Stimulated activated CD8-positive, alpha-beta memory T cell treated with anti-CD3 and anti-CD28 coated beads, Interleukin-2, amount 100 ng/mL, for 1 hour (primary cell): Measurements from ENCODE around the gene GTPBP6.
"Not testable (repeated sequence)": the region's sequence is repeated elsewhere in the genome, so short reads cannot be mapped to it uniquely, and the experiment has no call there.

Experiments
- DNase-seq, 2 donors: peaks; one replicate each; pipeline ENCODE4 v3.0.0-alpha.2; 2020; ENCODE audit warnings: low read depth in 2 of 2

The GTPBP6 gene

DNA sequence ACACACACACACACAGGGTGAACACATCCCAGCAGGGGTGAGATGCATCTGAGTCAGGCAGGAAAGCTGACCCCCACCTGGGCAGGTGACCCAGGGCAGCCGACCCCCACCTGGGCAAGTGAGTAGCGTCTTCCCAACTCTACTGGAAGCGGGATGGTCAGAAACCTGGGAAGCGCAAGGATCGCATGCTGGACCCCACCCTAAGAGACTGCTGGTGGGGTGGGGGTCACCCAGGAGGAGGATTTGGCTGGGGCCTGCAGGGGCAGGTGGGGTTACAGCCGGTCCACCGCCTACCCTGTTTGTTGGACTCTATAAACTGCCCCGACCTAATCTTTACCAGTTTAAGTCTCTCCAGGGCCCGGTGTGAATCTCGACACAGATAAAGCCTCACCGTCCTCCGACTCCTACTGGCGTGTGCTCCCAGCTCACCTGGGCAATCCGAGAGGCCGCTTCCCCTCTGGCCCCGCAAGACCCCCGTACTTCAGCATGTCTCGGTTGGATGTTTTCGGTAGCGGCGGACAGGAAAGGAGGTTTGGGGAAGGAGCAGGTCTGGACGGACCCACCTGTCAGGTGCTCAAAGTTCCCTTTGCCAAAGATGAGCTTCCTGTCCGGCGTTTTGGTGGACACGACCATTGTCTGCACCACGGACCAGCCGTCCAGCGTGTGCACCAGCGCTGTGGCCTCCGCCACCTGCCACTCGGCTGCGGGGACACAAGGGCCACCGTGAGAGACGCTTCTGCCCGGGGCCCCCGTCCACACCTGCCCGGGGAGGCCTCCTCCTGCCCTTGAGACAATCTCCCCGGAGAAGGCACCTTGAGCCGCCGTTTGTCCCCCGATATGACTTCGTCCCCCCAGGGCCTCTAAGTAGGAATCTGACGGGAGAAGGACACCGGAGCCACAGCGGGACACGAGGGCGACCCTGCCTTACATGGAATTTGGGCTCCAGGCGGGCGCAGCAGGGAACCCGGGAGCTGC is 2.0 kb downstream of the GTPBP6 start:
- DNase-seq, result no peak

DNA sequence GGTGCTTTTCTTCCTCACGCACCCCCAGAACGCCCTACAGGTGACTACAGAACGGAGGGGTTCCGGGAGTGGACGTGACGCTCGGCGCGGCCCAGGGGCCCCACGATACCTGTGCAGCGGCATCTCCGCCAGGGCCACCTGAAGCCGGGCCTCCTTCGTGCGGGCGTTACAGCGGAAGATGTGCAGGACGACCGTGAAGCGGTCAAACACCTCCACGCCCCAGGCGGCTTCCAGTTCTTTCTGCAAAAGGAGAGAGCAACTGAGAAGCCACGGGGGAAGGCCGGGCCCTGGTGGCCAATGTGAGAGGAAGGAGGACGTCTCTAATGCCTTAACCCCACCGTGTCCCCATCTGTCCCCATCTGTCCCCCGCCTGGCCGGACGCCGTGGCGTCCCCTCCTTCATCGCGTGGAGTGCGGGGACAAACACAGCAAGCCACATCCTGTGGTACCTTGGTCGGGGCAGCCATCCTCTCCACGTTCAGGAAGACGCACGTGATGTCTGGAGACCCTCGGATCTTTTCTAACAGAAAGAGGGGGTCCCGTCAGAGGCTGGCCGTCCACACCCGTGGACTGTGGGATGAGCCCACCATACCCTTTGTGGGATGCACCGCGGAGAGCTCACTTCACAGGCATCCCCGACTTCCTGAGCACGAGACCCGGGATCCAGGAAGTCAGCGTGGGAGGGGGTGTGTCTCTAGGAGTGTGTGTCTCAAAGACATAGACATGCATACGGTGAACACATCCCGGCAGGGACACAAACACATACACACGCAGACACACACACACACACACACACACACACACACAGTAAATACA is 3.6 kb downstream of the GTPBP6 start:
- no peak for DNase-seq

DNA sequence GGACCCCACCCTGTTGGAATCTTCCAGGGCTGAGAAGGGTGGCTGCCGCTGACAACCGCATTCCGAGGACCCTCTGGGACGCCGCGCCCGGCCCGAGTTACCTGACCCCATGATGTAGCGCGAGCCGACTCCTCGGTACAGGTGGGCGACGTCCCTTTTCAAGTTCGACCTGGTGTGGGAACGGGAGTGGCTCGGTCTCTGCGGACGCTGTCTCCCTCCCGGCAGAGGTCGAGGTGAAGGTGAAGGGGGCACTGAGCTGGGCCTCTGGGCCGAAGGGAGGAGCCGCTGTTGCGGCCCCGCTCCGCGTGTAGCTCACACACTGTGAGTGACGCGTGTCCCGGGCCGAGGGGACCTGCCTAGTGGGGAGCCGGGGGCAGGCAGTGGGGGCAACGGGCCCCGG is 4.5 kb downstream of the GTPBP6 start:
- no peak for DNase-seq

DNA sequence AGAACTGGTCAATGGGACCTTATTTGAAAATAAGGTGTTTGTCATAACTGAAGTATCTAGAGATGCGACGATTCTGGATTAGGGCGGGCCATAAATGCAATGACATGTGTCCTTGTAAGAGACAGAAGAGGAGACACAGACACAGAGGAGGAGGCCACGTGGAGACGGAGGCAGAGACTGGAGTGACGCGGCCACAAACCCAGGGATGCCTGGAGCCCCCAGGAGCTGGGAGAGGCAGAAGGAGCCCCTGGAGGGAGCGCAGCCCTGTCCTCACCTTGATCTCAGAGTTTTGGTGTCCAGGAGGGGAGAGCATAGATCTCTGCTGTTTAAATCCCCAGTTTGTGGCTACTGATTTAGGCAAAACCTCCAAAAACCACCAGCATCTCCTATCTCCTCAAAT is 5.0 kb downstream of the GTPBP6 start:
- DNase-seq, result no peak

DNA sequence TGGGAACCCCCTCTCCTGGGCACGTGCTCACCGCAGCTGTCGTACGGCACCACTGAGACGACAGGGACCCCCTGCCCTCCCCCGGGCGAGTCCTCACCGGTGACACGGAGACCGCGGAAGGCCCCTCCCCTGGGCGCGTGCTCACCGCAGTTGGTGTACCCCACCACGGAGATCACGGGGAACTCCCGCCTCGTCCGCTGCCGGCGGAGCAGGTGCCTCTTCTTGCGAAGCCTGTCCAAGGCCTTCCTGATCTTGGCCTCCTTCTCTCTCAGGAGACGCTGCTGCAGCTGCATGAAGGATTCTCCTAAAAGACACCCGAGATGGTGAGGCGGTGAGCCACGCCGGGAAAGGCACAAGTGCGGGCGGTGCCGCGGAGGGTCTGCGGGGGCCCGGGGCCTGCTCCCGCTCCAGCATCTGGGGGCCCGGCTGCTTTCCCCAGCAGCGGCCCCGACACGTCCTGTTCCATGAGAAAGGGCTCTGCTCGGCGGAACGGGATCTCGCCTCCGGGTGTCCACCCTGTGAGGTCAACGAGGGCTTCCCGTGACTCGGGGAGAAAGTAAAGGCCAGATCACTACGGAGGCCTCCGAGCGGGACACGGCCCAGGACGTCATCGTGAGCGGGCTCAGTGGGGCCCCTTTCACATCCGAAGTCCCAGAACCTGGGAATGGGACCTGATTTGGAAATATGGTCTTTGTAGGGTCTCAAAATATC is 5.8 kb downstream of the GTPBP6 start:
- DNase-seq, result no peak

DNA sequence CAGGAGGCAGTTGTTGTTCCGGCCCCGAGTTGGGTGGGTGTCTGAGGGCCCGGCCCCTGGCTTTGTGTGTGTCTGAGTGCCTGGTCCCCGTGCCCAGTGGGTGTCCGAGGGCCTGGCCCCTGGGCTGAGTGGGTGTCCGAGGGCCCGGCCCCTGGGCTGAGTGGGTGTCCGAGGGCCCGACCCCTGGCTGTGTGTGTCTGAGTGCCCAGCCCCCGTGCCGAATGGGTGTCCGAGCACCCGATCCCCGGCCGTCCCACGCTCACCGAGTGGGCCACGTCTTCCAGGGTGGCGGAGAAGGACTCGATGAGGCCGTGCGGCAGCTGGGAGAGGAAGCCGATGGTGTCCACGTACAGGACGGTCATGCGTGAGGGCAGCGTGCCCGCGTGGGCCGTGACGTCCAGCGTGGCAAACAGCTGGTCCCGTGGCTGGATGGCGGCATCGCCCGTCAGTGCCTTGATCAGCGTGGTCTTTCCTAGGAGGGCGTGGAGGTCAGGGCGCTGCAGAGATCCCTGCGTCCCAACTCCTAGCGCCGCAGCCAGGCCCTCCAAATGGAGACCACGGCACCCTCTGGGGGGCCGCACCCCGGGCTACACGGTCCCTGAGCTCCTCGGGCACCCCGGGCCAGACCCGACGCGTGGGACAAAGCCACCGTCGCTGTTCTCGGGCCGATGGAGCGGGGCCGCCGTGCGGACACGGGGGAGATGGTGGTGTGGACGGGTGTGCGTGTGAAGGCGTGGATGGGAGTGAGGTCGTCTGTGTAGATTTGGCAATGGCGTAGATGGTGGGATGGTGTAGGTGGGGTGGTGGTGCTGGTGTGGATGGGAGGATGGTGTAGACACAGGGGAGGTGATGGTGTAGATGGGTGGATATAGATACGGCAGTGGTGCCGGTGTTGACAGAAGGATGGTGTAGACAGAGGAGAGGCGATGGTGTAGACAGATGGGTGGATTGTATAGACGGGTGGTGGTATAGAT is 7.2 kb downstream of the GTPBP6 start:
- DNase-seq, result no peak

DNA sequence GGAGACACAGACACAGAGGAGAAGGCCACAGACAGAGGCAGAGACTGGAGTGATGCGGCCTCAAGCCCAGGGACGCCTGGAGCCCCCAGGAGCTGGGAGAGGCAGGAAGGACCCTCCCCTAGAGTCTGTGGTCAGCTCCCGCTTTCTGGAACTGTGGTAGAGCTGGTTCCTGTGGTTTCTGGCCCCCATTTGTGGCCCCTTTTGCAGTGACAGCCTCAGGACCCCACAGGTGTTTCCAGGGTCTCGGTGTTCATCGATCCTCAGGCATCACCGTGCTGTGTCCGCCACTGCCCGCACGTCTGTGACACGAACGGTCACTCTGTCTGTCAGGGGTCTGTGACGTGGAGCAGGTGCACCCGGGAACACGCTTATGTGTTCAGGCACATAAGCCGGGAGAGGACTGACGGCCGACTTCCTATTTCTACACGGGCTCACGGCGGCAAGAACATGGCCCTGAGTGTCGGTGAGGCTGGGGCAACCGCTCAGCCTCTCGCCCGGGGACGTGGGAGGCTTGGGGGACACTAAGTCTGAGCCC is 7.9 kb downstream of the GTPBP6 start:
- no peak for DNase-seq

DNA sequence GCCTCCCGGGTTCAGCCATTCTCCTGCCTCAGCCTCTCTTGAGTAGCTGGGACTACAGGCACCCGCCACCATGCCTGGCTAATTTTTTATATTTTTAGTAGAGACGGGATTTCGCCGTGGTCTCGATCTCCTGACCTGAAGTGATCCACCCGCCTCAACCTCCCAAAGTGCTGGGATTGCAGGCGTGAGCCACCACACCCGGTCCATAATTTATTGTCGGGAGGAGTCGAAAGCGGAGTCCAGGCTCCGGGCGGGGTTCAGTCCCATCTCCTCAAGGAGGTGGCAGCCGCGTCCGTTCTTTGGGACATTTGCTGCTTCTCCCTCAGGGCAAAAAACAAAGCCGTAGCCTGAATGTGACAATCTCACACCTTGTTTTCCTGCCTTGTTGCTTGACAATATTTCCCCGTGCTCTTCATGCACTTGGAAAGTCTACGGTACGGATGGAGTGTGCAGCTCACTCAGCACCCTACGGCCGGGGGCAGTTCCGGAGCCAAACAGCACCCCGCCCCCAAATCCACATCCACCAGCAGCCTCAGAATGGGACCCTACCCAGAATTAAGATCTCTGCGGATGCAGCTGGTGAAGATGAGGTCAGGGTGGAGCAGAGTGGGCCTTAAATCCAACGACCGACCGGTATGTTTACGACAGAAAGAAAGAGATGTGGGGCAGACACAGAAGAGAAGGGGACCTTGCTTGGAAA is 9.6 kb downstream of the GTPBP6 start:
- no peak for DNase-seq

DNA sequence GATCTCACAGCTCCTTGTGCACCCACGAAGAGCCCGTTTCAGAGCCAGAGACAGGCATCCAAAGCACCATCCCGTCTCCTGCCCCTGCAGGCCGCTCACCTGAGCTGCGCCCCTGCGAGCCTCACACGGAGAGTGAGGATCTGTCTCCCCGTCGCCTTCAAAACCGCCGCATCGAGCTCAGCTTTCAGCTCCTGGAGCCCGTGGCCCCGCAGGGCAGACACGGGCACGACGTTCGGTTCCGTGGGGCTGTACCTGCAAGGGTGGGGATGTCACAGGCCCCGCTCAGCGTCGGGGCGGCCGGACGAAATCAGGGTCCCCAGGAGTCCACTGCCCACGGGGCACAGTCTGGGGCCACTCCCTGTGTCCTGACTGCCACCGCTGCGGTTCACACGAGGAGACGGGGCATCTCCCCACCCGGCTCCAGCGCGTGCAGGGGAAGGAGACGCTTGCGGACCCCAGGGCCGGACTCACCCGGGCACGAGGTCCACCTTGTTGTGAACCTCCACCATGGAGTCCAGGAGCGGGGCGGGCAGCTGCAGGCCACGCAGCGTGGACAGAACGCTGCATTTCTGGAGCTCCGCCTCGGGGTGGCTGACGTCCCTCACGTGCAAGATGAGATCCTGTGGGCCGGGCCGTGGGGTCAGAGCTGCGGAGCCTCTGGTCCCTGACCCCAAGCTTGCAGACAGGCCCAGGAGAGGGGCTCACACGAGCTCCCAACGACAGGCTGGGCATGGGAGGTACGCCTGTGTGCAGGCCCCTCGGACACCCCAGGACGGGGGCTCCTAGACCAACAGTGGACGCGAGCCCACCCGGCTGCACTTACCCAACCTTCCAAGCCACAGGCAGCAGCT is 11.1 kb downstream of the GTPBP6 start:
- DNase-seq, result no peak

DNA sequence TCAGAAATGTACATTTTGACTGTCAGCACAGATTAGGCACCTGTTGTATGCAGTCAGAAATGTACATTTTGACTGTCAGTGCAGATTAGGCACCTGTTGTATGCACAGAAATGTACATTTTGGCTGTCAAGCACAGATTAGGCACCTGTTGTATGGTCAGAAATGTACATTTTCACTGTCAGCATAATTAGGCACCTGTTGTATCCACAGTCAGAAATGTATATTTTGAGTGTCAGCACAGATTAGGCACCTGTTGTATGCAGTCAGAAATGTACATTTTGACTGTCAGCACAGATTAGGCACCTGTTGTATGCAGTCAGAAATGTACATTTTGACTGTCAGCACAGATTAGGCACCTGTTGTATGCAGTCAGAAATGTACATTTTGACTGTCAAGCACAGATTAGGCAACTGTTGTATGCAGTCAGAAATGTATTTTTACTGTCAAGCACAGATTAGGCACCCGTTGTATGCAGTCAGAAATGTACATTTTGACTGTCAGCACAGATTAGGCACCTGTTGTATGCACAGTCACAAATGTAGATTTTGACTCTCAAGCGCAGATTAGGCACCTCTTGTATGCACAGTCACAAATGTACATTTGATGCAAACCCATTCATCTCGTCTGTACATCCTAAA is 11.9 kb downstream of the GTPBP6 start:
- DNase-seq, result not testable (repeated sequence)

DNA sequence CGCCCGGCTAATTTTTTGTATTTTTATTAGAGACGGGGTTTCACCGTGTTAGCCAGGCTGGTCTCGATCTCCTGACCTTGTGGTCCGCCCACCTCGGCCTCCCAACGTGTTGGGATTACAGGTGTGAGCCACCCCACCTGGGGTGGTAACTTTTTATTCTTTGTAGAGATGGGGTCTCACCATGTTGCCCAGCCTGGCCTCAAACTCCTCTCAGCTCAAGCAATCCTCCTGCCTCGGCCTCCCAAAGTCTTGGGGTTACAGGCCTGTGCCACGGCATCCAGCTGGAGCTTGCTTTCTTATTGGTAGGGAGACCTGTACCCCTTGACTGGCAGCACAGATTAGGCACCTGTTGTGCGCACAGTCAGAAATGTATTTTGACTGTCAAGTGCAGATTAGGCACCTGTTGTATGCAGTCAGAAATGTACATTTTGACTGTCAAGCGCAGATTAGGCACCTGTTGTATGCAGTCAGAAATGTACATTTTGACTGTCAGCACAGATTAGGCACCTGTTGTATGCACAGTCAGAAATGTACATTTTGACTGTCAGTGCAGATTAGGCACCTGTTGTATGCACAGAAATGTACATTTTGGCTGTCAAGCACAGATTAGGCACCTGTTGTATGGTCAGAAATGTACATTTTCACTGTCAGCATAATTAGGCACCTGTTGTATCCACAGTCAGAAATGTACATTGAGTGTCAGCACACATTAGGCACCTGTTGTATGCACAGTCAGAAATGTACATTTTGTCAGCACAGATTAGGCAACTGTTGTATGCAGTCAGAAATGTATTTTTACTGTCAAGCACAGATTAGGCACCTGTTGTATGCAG is 12.6 kb downstream of the GTPBP6 start:
- not testable (repeated sequence) for DNase-seq

DNA sequence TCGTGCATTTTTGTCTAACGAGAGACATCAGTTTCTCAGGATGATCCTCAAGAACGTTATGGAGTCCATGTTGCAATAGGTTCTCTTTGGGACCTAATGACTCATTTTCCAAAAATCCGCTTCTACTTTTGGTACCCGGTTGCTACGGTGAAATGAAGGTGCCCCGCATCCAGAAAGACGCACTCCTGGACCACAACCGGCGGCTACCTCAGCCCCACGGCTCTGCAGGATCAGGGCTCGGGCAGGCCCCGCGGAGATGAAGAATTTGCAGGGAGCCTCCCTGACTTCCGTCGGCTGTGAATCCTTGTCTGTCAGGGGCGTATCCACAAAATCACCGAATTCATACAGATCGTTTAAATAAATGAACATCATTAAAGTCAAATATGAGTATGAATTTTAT is 15.6 kb downstream of the GTPBP6 start:
- no peak for DNase-seq

DNA sequence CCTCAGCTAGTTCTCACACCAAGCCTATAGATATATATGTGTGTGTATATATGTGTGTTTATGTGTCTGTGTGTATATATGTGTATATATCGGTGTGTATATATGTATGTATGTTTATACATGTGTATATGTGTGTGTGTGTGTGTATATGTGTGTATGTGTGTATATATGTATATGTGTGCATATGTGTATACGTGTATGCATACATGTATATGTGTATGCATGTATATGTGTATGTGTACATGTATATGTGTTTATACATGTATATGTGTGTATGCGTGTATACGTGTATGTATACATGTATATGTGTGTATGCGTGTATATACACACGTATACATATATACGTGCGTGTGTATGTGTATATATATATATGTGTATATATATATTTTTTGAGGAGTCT is 18.3 kb downstream of the GTPBP6 start:
- no peak for DNase-seq

DNA sequence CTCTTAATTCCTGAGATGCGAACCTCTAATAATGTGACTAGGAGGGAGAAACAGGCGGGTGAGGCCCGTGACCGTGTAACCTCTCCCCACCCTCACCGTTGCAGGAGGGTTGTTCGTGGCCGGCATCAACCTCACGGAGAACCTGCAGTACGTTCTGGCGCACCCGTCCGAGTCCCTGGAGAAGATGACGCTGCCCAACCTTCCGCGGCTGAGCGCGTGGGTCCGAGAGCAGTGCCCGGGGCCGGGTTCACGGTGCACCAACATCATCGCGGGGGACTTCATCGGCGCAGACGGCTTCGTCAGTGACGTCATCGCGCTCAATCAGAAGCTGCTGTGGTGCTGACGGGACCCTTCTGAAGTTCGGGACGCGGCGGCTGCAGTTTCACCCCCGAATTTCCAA is 19.6 kb downstream of the GTPBP6 start:
- no peak for DNase-seq

DNA sequence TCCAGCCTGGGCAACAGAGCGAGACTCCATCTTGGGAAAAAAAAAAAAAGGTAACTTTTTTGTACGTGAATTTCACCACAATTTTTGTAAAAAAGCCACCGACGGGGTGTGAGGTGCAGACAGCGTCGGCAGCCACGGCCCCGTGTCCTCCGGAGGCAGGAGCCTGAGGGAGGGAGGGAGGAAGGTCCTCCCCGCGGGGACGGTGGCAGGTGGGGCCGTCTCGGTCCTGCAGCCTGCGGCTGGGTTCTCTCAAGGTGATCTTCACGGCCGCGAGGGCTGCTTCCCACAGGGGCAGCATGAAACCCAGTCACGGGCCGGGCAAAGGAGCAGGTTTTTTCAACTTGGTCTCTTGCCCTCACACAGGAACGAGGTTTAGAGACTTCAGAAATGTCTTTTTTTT is 23.5 kb downstream of the GTPBP6 start:
- no peak for DNase-seq

DNA sequence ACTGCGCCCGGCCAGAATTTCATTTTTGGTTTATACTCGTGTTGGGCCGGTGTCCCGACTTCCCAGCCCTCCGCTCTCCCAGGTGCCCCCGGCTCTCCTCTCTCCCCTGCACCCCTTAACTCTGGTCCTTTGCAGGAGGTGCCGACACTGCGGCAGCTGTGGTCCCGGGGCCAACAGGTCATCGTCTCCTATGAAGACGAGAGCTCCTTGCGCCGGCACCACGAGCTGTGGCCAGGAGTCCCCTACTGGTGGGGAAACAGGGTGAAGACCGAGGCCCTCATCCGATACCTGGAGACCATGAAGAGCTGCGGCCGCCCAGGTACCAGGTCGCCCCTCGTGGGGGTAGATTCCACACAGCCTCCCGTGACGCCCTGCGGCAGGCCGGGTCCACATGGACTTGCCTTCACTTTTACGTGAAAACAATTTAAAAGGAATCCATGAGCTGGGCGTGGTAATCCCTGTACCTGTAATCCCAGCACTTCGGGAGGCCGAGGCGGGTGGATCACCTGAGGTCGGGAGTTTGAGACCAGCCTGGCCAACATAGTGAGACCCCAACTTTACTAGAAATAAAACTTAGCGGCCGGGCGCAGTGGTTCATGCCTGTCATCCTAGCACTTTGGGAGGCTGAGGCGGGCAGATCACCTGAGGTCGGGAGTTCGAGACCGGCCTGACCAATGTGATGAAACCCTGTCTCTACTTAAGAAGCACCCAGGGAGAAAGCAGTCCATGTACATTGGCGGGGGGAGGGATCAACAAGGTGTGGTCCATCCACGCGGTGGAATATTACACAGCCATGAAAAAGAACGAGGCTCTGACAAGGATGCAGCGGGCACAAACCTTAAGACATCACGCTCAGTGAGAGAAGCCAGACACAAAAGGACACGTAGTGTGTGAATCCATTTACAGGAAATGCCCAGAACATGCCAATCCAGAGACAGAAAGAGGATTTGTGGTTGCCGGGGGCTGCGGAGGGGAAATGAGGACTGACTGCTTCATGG is 25.4 kb downstream of the GTPBP6 start:
- no peak for DNase-seq
